Stomach (tissue), 4 donors: ENCODE measurements around the gene PHRF1.

Experiments
- POLR2A ChIP-seq, 4 donors: fragments of 450-650 bp; IDR thresholded peaks; one replicate each; pipeline ENCODE4 v1.6.1; 2016; ENCODE audit warnings: antibody characterized with exemption in 4 of 4, control low read depth in 2 of 4, mild to moderate bottlenecking in 1 of 4, moderate library complexity in 1 of 4
- POLR2AphosphoS5 ChIP-seq, 3 donors: sonication (generic); formaldehyde crosslinking; IDR thresholded peaks; one replicate each; pipeline ENCODE4 v1.6.1; 2016; ENCODE audit warnings: antibody characterized with exemption in 3 of 3
- TF ChIP-seq, protein P1 (sequence below), 7 experiments: fragments of 450-650 bp in 4 of 7; fragments of 200-600 bp in 3 of 7; sonication (generic) in 3 of 7; IDR thresholded peaks; one replicate each; pipeline ENCODE4 v1.5.1; 2016 to 2019; ENCODE audit warnings: antibody characterized with exemption in 7 of 7, control low read depth in 2 of 7, mild to moderate bottlenecking in 1 of 7

DNA sequence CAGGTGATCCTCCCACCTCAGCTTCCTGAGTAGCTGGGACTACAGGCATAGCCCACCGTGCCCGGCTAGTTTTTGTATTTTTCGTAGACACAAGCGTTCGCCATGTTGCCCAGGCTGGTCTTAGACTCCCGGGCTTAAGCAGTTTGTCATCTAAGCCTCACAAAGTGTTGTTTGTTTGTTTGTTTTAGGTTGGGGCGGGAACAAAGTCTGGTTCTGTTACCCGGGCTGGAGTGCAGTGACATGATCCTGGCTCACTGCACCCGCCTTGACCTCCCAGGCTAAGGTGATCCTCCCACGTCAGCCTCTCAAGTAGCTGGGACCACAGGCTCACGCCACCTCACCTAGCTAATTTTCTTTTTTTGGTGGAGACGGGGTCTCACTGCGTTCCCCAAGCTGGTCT, 26.9 kb downstream of the PHRF1 start:
- TF ChIP-seq, protein P1, sequence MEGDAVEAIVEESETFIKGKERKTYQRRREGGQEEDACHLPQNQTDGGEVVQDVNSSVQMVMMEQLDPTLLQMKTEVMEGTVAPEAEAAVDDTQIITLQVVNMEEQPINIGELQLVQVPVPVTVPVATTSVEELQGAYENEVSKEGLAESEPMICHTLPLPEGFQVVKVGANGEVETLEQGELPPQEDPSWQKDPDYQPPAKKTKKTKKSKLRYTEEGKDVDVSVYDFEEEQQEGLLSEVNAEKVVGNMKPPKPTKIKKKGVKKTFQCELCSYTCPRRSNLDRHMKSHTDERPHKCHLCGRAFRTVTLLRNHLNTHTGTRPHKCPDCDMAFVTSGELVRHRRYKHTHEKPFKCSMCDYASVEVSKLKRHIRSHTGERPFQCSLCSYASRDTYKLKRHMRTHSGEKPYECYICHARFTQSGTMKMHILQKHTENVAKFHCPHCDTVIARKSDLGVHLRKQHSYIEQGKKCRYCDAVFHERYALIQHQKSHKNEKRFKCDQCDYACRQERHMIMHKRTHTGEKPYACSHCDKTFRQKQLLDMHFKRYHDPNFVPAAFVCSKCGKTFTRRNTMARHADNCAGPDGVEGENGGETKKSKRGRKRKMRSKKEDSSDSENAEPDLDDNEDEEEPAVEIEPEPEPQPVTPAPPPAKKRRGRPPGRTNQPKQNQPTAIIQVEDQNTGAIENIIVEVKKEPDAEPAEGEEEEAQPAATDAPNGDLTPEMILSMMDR (IDR thresholded peaks at IDR 0.05), result no peak
- no peak for TF ChIP-seq POLR2A (IDR thresholded peaks at IDR 0.05)
- no peak for TF ChIP-seq POLR2AphosphoS5 (IDR thresholded peaks at IDR 0.05)
